A673 (cell line): ENCODE data around the gene FSIP1.

Experiments
- EZH2 ChIP-seq: fragments of 200-600 bp; sonication (generic); IDR thresholded peaks from 2 replicates; pipeline ENCODE4 v1.6.1; 2017; ENCODE audit warnings: borderline replicate concordance, low read depth, mild to moderate bottlenecking, mixed read lengths, antibody characterized with exemption, low read length; ENCODE audit not compliant: poor library complexity, severe bottlenecking
- TF ChIP-seq, protein P1 (sequence below): fragments of 300-800, 200-600 bp; sonication (generic); conservative IDR thresholded peaks from 2 replicates; pipeline ENCODE4 v1.5.1; 2017; ENCODE audit warnings: low read depth, mild to moderate bottlenecking, antibody characterized with exemption, low read length, moderate library complexity, mixed read lengths

DNA sequence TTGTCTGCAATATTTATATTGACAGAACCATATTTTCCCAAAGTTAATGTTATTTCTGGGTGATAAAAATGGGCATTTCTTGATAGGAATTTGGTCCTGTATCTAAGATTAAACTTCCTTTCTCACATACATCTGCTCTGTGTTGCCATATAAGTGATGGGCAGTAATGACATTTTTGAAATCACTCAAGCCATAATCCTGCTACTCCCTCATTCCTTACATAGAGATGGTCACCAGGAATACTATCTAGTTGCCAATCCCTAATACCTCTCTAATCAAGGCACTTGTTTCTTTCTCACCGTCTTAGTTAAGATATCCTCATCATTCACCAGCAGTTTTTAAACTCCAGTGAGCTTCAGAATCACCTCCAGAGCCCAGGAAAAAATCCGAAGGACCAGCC lies 68.4 kb downstream of the FSIP1 start:
- TF ChIP-seq, protein P1, sequence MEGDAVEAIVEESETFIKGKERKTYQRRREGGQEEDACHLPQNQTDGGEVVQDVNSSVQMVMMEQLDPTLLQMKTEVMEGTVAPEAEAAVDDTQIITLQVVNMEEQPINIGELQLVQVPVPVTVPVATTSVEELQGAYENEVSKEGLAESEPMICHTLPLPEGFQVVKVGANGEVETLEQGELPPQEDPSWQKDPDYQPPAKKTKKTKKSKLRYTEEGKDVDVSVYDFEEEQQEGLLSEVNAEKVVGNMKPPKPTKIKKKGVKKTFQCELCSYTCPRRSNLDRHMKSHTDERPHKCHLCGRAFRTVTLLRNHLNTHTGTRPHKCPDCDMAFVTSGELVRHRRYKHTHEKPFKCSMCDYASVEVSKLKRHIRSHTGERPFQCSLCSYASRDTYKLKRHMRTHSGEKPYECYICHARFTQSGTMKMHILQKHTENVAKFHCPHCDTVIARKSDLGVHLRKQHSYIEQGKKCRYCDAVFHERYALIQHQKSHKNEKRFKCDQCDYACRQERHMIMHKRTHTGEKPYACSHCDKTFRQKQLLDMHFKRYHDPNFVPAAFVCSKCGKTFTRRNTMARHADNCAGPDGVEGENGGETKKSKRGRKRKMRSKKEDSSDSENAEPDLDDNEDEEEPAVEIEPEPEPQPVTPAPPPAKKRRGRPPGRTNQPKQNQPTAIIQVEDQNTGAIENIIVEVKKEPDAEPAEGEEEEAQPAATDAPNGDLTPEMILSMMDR: no peak
- no peak for TF ChIP-seq EZH2
